ENCODE data around the gene STPG1. TPM values are rescaled to one million over a fixed set of nuclear protein-coding genes. Genes with fewer than 3 reads are reported as not detected.

STPG1 gene
- polyA plus RNA-seq, 1 donor (not counting 4 experiments of a cell fraction or from before 2014, with no cell fraction given), result 16.6 TPM

- Histone ChIP-seq H3K27me3 (ENCODE audit: control insufficient read depth, extremely low read depth, insufficient read depth, low read length) (no peaks in the 10 kb centered on the region), H3K79me2 (ENCODE audit: control insufficient read depth, insufficient read depth, low read length) (no peaks in the 10 kb centered on the region), H4K20me1 (ENCODE audit: control insufficient read depth, extremely low read depth, insufficient read depth, low read length) (no peaks in the 10 kb centered on the region), H3K4me3 (ENCODE audit: control insufficient read depth in 2 of 3, extremely low read depth in 1 of 3, insufficient read depth in 2 of 3, low read depth in 1 of 3, low read length in 3 of 3) (no peak overlapping the region), H3K36me3 (ENCODE audit: control insufficient read depth in 2 of 2, extremely low read depth in 1 of 2, insufficient read depth in 2 of 2, low read length in 2 of 2) (peaks cover 25 to 38% of the 10 kb centered on the region in 2 experiments), H3K9me1 (ENCODE audit: control insufficient read depth, extremely low read depth, insufficient read depth, low read length) (no peaks in the 10 kb centered on the region), H3K4me2 (ENCODE audit: control insufficient read depth, extremely low read depth, insufficient read depth, low read depth, low read length) (no peak overlapping the region), H3K27ac (ENCODE audit: control insufficient read depth, insufficient read depth, low read length) (no peak overlapping the region), H2AFZ (ENCODE audit: control insufficient read depth, low read length) (no peak overlapping the region), H3K9me3 (ENCODE audit: control insufficient read depth, low read depth, low read length) (no peaks in the 10 kb centered on the region), H3K9ac (ENCODE audit: control insufficient read depth, extremely low read depth, insufficient read depth, low read length) (no peak overlapping the region), H3K4me1 (ENCODE audit: control insufficient read depth, extremely low read depth, insufficient read depth, low read length) (no peaks in the 10 kb centered on the region)
- TF ChIP-seq CTCF (optimal IDR thresholded peaks at IDR 0.05 in 1 of 3, IDR thresholded peaks at IDR 0.05 in 1 of 3, conservative IDR thresholded peaks at IDR 0.05 in 1 of 3; ENCODE audit: extremely low read depth in 1 of 3, insufficient read depth in 2 of 3, low read length in 3 of 3) (no peak), EZH2 (IDR thresholded peaks at IDR 0.05; ENCODE audit: low read length) (no peak)
- DNase-seq (ENCODE audit: low read depth, low spot score) (no peak), FAIRE-seq (no peak)
- dilution Hi-C loops (cut with MboI; ENCODE audit: extremely low pct_ligation_motif_present, low sequenced_read_pairs), result no loop called here
These were observed 39.4 kb upstream of the STPG1 start for GRCh38 chr1:24452922-24453485.

- Histone ChIP-seq H3K9ac (ENCODE audit: control insufficient read depth, extremely low read depth, insufficient read depth, low read length) (no peak overlapping the region), H3K27ac (ENCODE audit: control insufficient read depth, insufficient read depth, low read length) (no peak overlapping the region), H3K36me3 (ENCODE audit: control insufficient read depth in 2 of 2, extremely low read depth in 1 of 2, insufficient read depth in 2 of 2, low read length in 2 of 2) (peaks cover 30 to 35% of the 10 kb centered on the region in 2 experiments), H3K4me2 (ENCODE audit: control insufficient read depth, extremely low read depth, insufficient read depth, low read depth, low read length) (no peak overlapping the region), H3K27me3 (ENCODE audit: control insufficient read depth, extremely low read depth, insufficient read depth, low read length) (no peaks in the 10 kb centered on the region), H3K9me3 (ENCODE audit: control insufficient read depth, low read depth, low read length) (no peaks in the 10 kb centered on the region), H4K20me1 (ENCODE audit: control insufficient read depth, extremely low read depth, insufficient read depth, low read length) (no peaks in the 10 kb centered on the region), H2AFZ (ENCODE audit: control insufficient read depth, low read length) (no peak overlapping the region), H3K4me1 (ENCODE audit: control insufficient read depth, extremely low read depth, insufficient read depth, low read length) (no peaks in the 10 kb centered on the region), H3K4me3 (ENCODE audit: control insufficient read depth in 2 of 3, extremely low read depth in 1 of 3, insufficient read depth in 2 of 3, low read depth in 1 of 3, low read length in 3 of 3) (no peak overlapping the region), H3K79me2 (ENCODE audit: control insufficient read depth, insufficient read depth, low read length) (no peaks in the 10 kb centered on the region), H3K9me1 (ENCODE audit: control insufficient read depth, extremely low read depth, insufficient read depth, low read length) (no peaks in the 10 kb centered on the region)
- no peak for FAIRE-seq
- TF ChIP-seq EZH2 (IDR thresholded peaks at IDR 0.05; ENCODE audit: low read length) (no peak), CTCF (optimal IDR thresholded peaks at IDR 0.05 in 1 of 3, IDR thresholded peaks at IDR 0.05 in 1 of 3, conservative IDR thresholded peaks at IDR 0.05 in 1 of 3; ENCODE audit: extremely low read depth in 1 of 3, insufficient read depth in 2 of 3, low read length in 3 of 3) (no peak)
- dilution Hi-C loops (cut with MboI; ENCODE audit: extremely low pct_ligation_motif_present, low sequenced_read_pairs), result no loop called here
- no peak for DNase-seq (ENCODE audit: low read depth, low spot score)
These were observed 38.2 kb upstream of the STPG1 start for GRCh38 chr1:24451746-24452145.
